NCI-H128 (cell line): Measurements from ENCODE around the gene HP1BP3.

ENCODE experiments used
- DNase-seq: peaks from one replicate; lab custom pipeline; 2025; ENCODE audit not compliant: unreplicated experiment; lab: John Stamatoyannopoulos, UW

Gene HP1BP3

GRCh38 chr1:20696397-20697333, 90.4 kb downstream of the HP1BP3 start:
- peak; percentile 81 for DNase-seq

GRCh38 chr1:20695515-20695914, 91.6 kb downstream of the HP1BP3 start:
- no peak for DNase-seq

DNA sequence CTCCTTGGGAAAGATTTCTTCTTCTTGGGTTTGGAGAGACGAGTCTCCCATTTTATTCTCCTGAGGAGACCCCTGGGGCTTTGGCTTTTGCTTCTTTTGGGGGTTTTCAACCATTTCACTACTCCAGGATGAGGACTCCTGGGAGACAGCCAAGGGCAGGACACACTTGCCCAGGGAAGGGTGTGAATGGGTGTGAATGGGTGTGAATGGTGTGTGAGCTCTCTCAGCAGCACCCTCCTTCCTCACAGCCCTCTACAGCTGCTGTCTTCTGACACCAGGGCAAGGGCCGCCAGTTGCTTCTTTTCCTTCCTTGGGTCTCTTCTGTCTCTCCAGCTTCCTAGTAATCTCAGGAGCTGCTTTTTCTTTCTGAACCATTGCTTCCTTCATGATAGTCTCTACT, 93.5 kb downstream of the HP1BP3 start:
- no peak for DNase-seq
